Stomach (tissue), 9 donors: ENCODE results near the gene AJAP1. TPM values are rescaled to one million over a fixed set of nuclear protein-coding genes. Genes with fewer than 3 reads are reported as not detected.

Experiments
- DNase-seq, 2 donors: peaks; one replicate each; pipeline versions ENCODE4 v3.0.0 to v3.0.0-alpha.2; 2013 to 2019
- H3K27ac ChIP-seq, 5 donors: fragments of 200-600 bp in 4 of 5; sonication (generic) in 4 of 5; one replicate each; pipeline ENCODE4 v1.5.1; 2013 to 2019; ENCODE audit warnings: mild to moderate bottlenecking in 1 of 5, moderate library complexity in 1 of 5
- H3K27me3 ChIP-seq, 3 donors: fragments of 200-600 bp; sonication (generic); one replicate each; pipeline ENCODE4 v1.5.1; 2017 to 2019; ENCODE audit warnings: mixed run types in 1 of 3
- H3K36me3 ChIP-seq, 4 donors: fragments of 200-600 bp; sonication (generic); 1 replicate in 3 of 4; 2 replicates in 1 of 4; pipeline ENCODE4 v1.5.1; 2016 to 2019
- H3K4me1 ChIP-seq, 4 donors: fragments of 200-600 bp; sonication (generic); one replicate each; pipeline ENCODE4 v1.5.1; 2016 to 2019
- H3K4me3 ChIP-seq, 4 donors: fragments of 200-600 bp; sonication (generic) in 3 of 4; one replicate each; pipeline ENCODE4 v1.5.1; 2016 to 2019; ENCODE audit warnings: mild to moderate bottlenecking in 1 of 4
- H3K9me3 ChIP-seq, 4 donors: fragments of 200-600 bp; sonication (generic); one replicate each; pipeline ENCODE4 v1.5.1; 2016 to 2019
- CTCF ChIP-seq, 7 experiments: fragments of 450-650 bp in 4 of 7; fragments of 200-600 bp in 3 of 7; sonication (generic) in 3 of 7; IDR thresholded peaks; one replicate each; pipeline ENCODE4 v1.5.1; 2016 to 2019; ENCODE audit warnings: antibody characterized with exemption in 7 of 7, control low read depth in 2 of 7, mild to moderate bottlenecking in 1 of 7
- EP300 ChIP-seq: sonication (generic); formaldehyde crosslinking; IDR thresholded peaks from one replicate; pipeline ENCODE4 v1.6.1; 2017; ENCODE audit warnings: antibody characterized with exemption
- POLR2A ChIP-seq, 4 donors: fragments of 450-650 bp; IDR thresholded peaks; one replicate each; pipeline ENCODE4 v1.6.1; 2016; ENCODE audit warnings: antibody characterized with exemption in 4 of 4, control low read depth in 2 of 4, mild to moderate bottlenecking in 1 of 4, moderate library complexity in 1 of 4
- POLR2AphosphoS5 ChIP-seq, 3 donors: sonication (generic); formaldehyde crosslinking; IDR thresholded peaks; one replicate each; pipeline ENCODE4 v1.6.1; 2016; ENCODE audit warnings: antibody characterized with exemption in 3 of 3
- WGBS, 5 donors: extraction: QIAGEN DNeasy Blood & Tissue Kit in 3 of 5; methylation state at CpG; one replicate each; pipeline versions ENCODE4 v1.1.5 to v1.1.7; 2013 to 2018; 5-methylcytosine and 5-hydroxymethylcytosine counted together
- intact Hi-C: fragments of 100-400 bp; cut with DNase I; formaldehyde crosslinking; loops from one replicate; pipeline ENCODE4 v1.15.1; 2023; ENCODE audit warnings: low total_unique reads
- polyA plus RNA-seq, 3 donors: library from polyadenylated mRNA; stranded (reverse); fragments of 200-250 nt; gene quantifications; one replicate each; pipeline ENCODE4 v1.2.3, GENCODE V29; 2013
- total RNA-seq, 5 donors: library from RNA; depleted of rRNA; stranded (reverse); fragments of >200 nt; gene quantifications; one replicate each; pipeline versions ENCODE4 v1.1.0 to v1.2.3, GENCODE V29; 2014 to 2016
- donor health status: healthy with polysubstance abuse.
- donor health status: Bipolar disorder and iron deficiency.
- donor health status: healthy.

The AJAP1 gene
- total and polyA plus RNA-seq, 8 donors, result 0.10 to 1.1 (median 0.14) TPM; not detected in 3

GRCh38 chr1:4693331-4693730, 38.9 kb downstream of the AJAP1 start:
- H3K4me1 ChIP-seq, result no peaks in the 10 kb centered on the region
- no peak overlapping the region for H3K4me3 ChIP-seq
- H3K27ac ChIP-seq, result no peak overlapping the region
- no peaks in the 10 kb centered on the region for H3K36me3 ChIP-seq
- no peak for DNase-seq
- intact Hi-C loops, result no loop called here
- WGBS, 5 donors, result 52 to 69% (median 55%) methylated on average over 5 to 6 of the region's 6 CpGs
- peaks cover 0 to 12% (median 0%) of the 10 kb centered on the region in 3 donors for H3K27me3 ChIP-seq
- H3K9me3 ChIP-seq, result peaks cover 0 to 10% (median 4%) of the 10 kb centered on the region in 4 donors
- no peak for TF ChIP-seq POLR2A (IDR thresholded peaks at IDR 0.05)
- TF ChIP-seq POLR2AphosphoS5 (IDR thresholded peaks at IDR 0.05), result no peak
- TF ChIP-seq EP300, result no peak
- no peak for TF ChIP-seq CTCF (IDR thresholded peaks at IDR 0.05)

DNA sequence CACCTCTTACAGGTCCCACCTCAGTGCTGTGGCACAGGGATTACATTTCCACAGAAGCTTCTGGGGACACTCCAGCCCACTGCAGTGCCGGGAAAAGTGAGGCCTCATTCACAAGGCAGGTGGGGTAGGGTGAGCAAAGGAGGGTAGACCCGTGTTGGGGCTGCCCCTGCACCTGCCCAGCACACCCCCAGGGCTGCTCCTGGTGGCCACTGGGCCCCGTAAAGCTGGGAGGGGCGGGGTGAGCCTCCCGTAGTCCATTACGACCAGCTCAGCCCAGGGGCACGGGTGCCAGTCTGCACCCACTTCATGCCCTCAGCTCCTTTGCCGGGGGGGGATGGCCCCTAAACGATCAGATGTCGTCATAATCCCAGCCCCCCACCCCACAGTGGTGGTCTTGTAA, 39.5 kb downstream of the AJAP1 start:
- Histone ChIP-seq H3K36me3 (no peaks in the 10 kb centered on the region), H3K27me3 (peaks cover 0 to 12% (median 0%) of the 10 kb centered on the region in 3 donors), H3K27ac (no peak overlapping the region), H3K9me3 (peaks cover 0 to 10% (median 4%) of the 10 kb centered on the region in 4 donors), H3K4me1 (no peaks in the 10 kb centered on the region), H3K4me3 (no peak overlapping the region)
- intact Hi-C loops, result no loop called here
- 76 to 93% (median 82%) methylated on average over 10 of the region's 10 CpGs for WGBS, 5 donors
- TF ChIP-seq EP300 (no peak), POLR2AphosphoS5 (IDR thresholded peaks at IDR 0.05) (no peak), POLR2A (IDR thresholded peaks at IDR 0.05) (no peak), CTCF (IDR thresholded peaks at IDR 0.05) (no peak)
- DNase-seq, result no peak

DNA sequence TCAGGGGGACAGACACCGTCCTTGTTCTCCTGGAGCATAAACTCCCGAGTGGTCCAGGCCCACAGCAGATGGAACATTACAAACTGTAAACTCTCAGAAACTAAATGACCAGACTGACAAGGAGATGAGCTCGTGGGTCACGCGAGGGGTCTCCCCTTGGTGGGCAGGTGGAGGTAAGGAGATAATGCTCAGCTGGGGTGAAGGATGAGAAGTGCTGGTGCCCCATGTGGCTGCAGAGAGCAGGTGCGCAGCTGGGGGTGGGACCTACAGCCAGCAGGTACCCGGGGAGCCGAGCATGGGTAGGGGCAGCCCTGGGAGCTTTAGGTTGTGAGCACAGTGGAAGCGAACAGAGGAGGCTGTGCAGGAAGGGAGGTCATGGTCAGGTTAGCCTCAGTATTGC, 40.1 kb downstream of the AJAP1 start:
- WGBS, 5 donors, result 68 to 82% (median 72%) methylated on average over 9 of the region's 9 CpGs
- intact Hi-C loops, result no loop called here
- no peak overlapping the region for H3K4me3 ChIP-seq
- peaks cover 0 to 8% (median 0%) of the 10 kb centered on the region in 3 donors for H3K27me3 ChIP-seq
- DNase-seq, result no peak
- H3K36me3 ChIP-seq, result no peaks in the 10 kb centered on the region
- TF ChIP-seq POLR2A (IDR thresholded peaks at IDR 0.05), result no peak
- no peak for TF ChIP-seq CTCF (IDR thresholded peaks at IDR 0.05)
- TF ChIP-seq POLR2AphosphoS5 (IDR thresholded peaks at IDR 0.05), result no peak
- TF ChIP-seq EP300, result no peak
- no peaks in the 10 kb centered on the region for H3K4me1 ChIP-seq
- no peak overlapping the region for H3K27ac ChIP-seq
- H3K9me3 ChIP-seq, result peaks cover 0 to 10% (median 4%) of the 10 kb centered on the region in 4 donors

DNA sequence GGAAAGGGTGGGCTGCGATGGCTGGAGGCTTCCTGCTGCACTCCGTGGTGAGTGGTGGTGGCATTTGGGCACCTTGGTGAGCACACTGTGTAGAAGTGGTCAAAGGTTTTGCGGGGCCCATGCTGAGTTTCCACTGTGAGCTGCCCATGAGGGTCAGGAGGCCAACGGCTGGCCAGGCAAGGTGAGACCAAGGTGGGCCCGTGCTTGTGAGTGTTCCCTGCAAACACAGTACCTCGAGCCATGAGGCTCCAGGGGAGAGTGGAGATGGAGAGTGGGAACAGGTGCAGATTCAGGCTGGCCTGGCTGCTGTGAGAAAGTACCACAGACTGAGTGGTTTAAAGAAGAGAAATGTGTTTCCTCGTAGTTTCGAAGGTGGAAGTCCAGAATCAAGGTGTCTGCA, 40.8 kb downstream of the AJAP1 start:
- 77 to 88% (median 82%) methylated on average over 7 to 8 of the region's 8 CpGs for WGBS, 5 donors
- DNase-seq, result no peak
- intact Hi-C loops, result no loop called here
- Histone ChIP-seq H3K36me3 (no peaks in the 10 kb centered on the region), H3K27ac (no peak overlapping the region), H3K9me3 (peaks cover 0 to 10% (median 4%) of the 10 kb centered on the region in 4 donors), H3K4me1 (no peaks in the 10 kb centered on the region), H3K4me3 (no peak overlapping the region), H3K27me3 (peaks cover 0 to 8% (median 0%) of the 10 kb centered on the region in 3 donors)
- TF ChIP-seq EP300 (no peak), CTCF (IDR thresholded peaks at IDR 0.05) (no peak), POLR2AphosphoS5 (IDR thresholded peaks at IDR 0.05) (no peak), POLR2A (IDR thresholded peaks at IDR 0.05) (no peak)
